Mucosa of descending colon (tissue), 3 donors: ENCODE data around the gene FAM13B. TPM values are rescaled to one million over a fixed set of nuclear protein-coding genes. Genes with fewer than 3 reads are reported as not detected.

Experiments
- ATAC-seq: fragments of 200-7000 bp; cut with Tn5 transposase; one replicate; pipeline ENCODE4 v1.9.1; 2020; ENCODE audit warnings: mild to moderate bottlenecking, moderate library complexity
- DNase-seq, 3 donors: peaks; one replicate each; pipeline ENCODE4 v3.0.0-alpha.2; 2020
- H3K36me3 ChIP-seq: fragments of 200-600 bp; one replicate; pipeline ENCODE4 v1.8.0; 2021; ENCODE audit warnings: low read depth, mild to moderate bottlenecking
- H3K4me1 ChIP-seq: fragments of 200-600 bp; one replicate; pipeline ENCODE4 v1.8.0; 2021; ENCODE audit warnings: low read depth, mild to moderate bottlenecking
- H3K4me3 ChIP-seq: fragments of 200-600 bp; one replicate; pipeline ENCODE4 v1.8.0; 2021; ENCODE audit warnings: mild to moderate bottlenecking
- H3K9me3 ChIP-seq: fragments of 200-600 bp; one replicate; pipeline ENCODE4 v1.8.0; 2021; ENCODE audit warnings: mild to moderate bottlenecking
- intact Hi-C, 2 donors: fragments of 100-400 bp; cut with DNase I in 1 of 2; cut with micrococcal nuclease in 1 of 2; formaldehyde crosslinking; loops; one replicate each; pipeline versions ENCODE4 v1.11.0 to v1.11.1; 2022; cut with DNase I, micrococcal nuclease
- total RNA-seq, 3 donors: library from RNA; stranded (reverse); fragmentation: NEBNext Ultra II Directional in 2 of 3; extraction: Animal tissue kit (Norgen Biotek cat#: 25700) in 2 of 3; gene quantifications; one replicate each; pipeline versions ENCODE4 v1.2.1 to v1.2.4, GENCODE V29; 2021 to 2023
- TF ChIP-seq, protein P1 (sequence below): fragments of 200-600 bp; IDR thresholded peaks from one replicate; pipeline ENCODE4 v1.8.0; 2022; ENCODE audit warnings: antibody characterized with exemption, mild to moderate bottlenecking
- donor health status: DM: no; HTN: no; CAD: no; lungs with moderate emphysema.
- donor health status: DM: no; HTN: no; CAD: no.
- donor health status: DM: no; HTN: yes; CAD: no.

FAM13B gene
- total RNA-seq, 3 donors from 2014 or later, result 25.5 to 58.4 (median 25.8) TPM

DNA sequence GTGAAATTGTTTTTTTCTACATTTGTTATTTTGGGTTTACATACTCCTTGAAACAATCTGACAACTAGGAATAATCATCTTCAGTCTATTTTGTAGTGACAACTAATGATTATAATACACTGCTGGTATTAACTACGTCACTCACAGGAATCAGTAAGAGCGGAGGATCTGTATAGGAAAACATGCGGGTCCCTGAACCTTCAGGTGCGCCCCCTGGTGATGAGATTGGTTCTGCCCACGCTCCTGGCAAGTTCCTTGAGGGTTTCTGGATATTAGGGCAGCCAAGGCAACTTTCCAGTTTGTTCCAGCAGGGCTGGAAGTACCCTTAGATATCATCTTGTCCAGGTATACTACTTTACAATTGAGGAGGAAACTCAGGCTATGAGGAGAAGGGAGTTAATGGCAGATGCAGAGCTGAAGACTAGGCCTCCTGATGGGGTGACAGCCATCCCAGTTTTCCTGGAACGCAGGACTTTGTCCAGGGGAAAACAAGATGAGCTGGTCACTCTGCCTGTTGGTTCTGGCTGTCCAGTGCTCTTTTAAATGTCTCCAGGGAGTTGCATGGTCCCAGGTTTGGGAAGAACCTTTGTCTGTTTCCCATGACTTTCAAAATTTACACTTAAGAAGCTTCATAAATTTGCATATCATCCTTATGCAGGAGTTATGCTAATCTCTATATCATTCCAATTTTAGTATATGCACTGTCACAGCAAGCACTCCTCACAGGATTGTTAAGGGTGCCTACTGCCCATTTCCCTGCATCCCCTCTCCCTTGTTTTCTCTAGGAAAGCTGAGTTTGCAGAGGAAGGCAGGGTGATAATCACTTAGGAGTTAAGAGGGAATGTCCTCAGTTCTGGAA is 36.1 kb upstream of the FAM13B start:
- ATAC-seq (peak; percentile 84), DNase-seq (peak; percentile 59 to 91 (median 82))
- H3K9me3 ChIP-seq, result no peaks in the 10 kb centered on the region
- TF ChIP-seq, protein P1, sequence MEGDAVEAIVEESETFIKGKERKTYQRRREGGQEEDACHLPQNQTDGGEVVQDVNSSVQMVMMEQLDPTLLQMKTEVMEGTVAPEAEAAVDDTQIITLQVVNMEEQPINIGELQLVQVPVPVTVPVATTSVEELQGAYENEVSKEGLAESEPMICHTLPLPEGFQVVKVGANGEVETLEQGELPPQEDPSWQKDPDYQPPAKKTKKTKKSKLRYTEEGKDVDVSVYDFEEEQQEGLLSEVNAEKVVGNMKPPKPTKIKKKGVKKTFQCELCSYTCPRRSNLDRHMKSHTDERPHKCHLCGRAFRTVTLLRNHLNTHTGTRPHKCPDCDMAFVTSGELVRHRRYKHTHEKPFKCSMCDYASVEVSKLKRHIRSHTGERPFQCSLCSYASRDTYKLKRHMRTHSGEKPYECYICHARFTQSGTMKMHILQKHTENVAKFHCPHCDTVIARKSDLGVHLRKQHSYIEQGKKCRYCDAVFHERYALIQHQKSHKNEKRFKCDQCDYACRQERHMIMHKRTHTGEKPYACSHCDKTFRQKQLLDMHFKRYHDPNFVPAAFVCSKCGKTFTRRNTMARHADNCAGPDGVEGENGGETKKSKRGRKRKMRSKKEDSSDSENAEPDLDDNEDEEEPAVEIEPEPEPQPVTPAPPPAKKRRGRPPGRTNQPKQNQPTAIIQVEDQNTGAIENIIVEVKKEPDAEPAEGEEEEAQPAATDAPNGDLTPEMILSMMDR, result peak; percentile 59
- H3K36me3 ChIP-seq, result no peaks in the 10 kb centered on the region
- H3K4me3 ChIP-seq, result no peak overlapping the region
- intact Hi-C loops, result no loop called here
- H3K4me1 ChIP-seq, result no peaks in the 10 kb centered on the region

DNA sequence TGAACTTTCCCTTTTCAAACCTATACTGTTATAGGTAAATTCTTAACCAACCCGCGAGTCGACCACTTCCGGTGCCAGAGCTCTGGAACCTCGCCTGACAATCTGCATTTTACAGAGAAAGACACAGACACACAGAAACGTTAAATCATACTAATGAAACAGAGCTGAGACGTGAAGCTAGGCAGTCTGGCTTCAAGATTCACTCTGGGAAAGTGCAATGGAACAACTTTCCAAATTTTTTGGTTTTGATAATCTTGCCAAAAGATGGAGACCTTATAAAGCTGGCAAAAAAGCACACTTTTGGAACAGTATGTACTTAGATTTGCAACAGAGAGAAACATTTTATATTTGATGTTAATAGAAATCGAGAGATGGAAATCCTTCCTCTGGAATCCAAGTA is 35.1 kb upstream of the FAM13B start:
- TF ChIP-seq, protein P1, result no peak
- intact Hi-C loops, result no loop called here

DNA sequence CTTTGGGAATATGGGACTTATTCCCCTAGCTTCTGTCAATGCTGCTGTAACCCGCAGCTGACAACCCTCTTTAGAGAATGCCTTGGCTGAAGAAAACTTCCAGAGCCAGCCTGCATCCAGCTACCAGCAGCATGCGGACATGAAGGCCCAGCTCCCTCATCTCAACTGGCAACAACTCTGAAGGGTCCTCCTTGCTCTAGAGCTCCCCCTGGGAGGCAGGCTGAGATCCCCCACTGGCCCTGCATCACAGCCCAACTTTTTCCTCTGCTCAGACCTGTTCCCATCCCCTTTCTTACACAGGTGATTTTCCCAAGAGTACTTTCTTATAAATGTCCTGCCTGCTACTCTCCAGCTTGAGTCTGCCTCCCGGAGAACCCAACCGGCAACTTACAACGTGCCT is 32.2 kb upstream of the FAM13B start:
- no peaks in the 10 kb centered on the region for H3K9me3 ChIP-seq
- intact Hi-C loops, result no loop called here
- DNase-seq, result no peak
- no peaks in the 10 kb centered on the region for H3K36me3 ChIP-seq
- no peaks in the 10 kb centered on the region for H3K4me1 ChIP-seq
- no peak overlapping the region for H3K4me3 ChIP-seq
- ATAC-seq, result no peak
- TF ChIP-seq, protein P1, result no peak

More for the DNA sequence above, 35.1 kb upstream of the FAM13B start:
- DNase-seq (no peak), ATAC-seq (no peak)
- no peaks in the 10 kb centered on the region for H3K9me3 ChIP-seq
- no peak overlapping the region for H3K4me3 ChIP-seq
- no peaks in the 10 kb centered on the region for H3K36me3 ChIP-seq
- H3K4me1 ChIP-seq, result no peaks in the 10 kb centered on the region

DNA sequence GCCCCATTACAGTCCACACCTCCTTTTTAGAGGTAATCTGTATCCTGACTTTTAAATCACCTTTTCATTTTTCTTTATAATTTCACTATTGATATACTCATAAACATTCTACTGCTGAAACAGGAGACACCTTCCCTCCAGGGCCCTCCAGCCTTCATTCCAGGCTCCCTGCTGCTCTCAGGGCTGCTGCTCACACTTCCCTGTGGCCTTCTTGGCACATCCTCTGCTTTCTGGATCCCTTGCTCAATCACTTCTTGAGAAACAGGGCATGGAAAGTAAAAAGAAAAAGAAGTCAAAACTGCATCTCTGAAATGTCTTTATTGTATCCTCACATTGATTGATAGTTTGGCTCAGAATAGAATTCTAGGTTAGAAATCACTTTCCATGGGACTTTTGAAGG is 31.6 kb upstream of the FAM13B start:
- H3K4me3 ChIP-seq, result no peak overlapping the region
- TF ChIP-seq, protein P1, result no peak
- intact Hi-C loops, result no loop called here
- H3K9me3 ChIP-seq, result no peaks in the 10 kb centered on the region
- no peaks in the 10 kb centered on the region for H3K4me1 ChIP-seq
- H3K36me3 ChIP-seq, result no peaks in the 10 kb centered on the region
- no peak for ATAC-seq
- DNase-seq, result no peak

DNA sequence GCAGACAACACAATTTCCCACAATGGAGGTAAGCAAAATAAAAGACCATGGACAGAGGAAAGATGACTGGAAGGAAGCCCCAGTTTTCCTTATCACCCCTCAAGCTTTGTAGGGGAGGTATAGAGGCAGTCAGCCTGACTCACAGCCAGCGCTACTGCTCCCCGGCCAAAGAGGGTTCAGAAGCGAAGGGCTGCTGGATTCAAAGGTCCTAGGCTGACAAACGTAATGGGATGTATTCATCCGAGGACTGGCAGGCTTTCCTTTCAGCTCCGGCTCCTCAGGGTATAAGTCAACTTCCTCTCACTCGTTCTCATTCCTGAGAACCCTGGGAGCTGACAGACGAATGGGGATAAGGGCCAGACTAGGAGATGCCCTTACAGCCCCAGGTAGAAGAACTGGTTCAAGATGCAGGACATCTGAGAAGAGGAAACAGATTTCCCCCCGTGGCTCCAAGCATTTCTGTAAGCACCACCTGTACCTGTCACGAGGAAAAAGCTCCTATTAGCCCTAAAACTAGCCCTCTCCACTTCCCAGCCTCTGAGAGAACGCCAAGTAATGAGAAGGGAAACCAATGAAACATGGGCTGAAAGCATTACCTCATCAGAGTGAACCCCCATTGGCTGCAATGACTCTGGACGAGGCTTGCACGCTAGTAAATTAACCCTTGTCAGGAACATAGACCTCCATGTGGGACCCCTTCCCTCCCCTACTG is 22.1 kb upstream of the FAM13B start:
- DNase-seq (no peak), ATAC-seq (no peak)
- TF ChIP-seq, protein P1, result no peak
- Histone ChIP-seq H3K9me3 (no peaks in the 10 kb centered on the region), H3K4me1 (no peaks in the 10 kb centered on the region), H3K36me3 (no peaks in the 10 kb centered on the region), H3K4me3 (no peak overlapping the region)
- intact Hi-C loops, result no loop called here
